Gastroesophageal sphincter (tissue), 4 donors: ENCODE results near the gene ABR. TPM values are rescaled to one million over a fixed set of nuclear protein-coding genes. Genes with fewer than 3 reads are reported as not detected.
"Not testable (repeated sequence)": the region's sequence is repeated elsewhere in the genome, so short reads cannot be mapped to it uniquely, and the experiment has no call there.

ENCODE experiments used
- ATAC-seq: fragments of 150-250 bp; one replicate; pipeline ENCODE4 v1.9.1; 2016; ENCODE audit warnings: mild to moderate bottlenecking, moderate library complexity
- H3K27ac ChIP-seq, 4 donors: fragments of 200-600 bp; sonication (generic) in 3 of 4; 1 replicate in 3 of 4; 2 replicates in 1 of 4; pipeline ENCODE4 v1.5.1; 2016 to 2019
- H3K27me3 ChIP-seq: fragments of 200-600 bp; sonication (generic); one replicate; pipeline ENCODE4 v1.5.1; 2019
- H3K36me3 ChIP-seq, 2 donors: fragments of 200-600 bp; sonication (generic); one replicate each; pipeline ENCODE4 v1.5.1; 2019; ENCODE audit warnings: control low read depth in 1 of 2
- H3K4me1 ChIP-seq, 3 donors: fragments of 200-600 bp; sonication (generic); 1 replicate in 2 of 3; 2 replicates in 1 of 3; pipeline ENCODE4 v1.5.1; 2016 to 2019; ENCODE audit warnings: control low read depth in 2 of 3
- H3K4me3 ChIP-seq, 2 donors: fragments of 200-600 bp; sonication (generic); one replicate each; pipeline ENCODE4 v1.5.1; 2019; ENCODE audit warnings: mild to moderate bottlenecking in 1 of 2, moderate library complexity in 1 of 2
- H3K9me3 ChIP-seq, 3 donors: fragments of 200-600 bp; sonication (generic); one replicate each; pipeline ENCODE4 v1.5.1; 2017 to 2019; ENCODE audit warnings: control low read depth in 2 of 3
- CTCF ChIP-seq, 4 experiments: fragments of 200-600 bp in 2 of 4; fragments of 450-650 bp in 2 of 4; sonication (generic) in 1 of 4; IDR thresholded peaks; one replicate each; pipeline ENCODE4 v1.5.1; 2017 to 2019; ENCODE audit warnings: antibody characterized with exemption in 4 of 4, mild to moderate bottlenecking in 2 of 4, moderate library complexity in 2 of 4
- EP300 ChIP-seq: sonication (generic); formaldehyde crosslinking; IDR thresholded peaks from one replicate; pipeline ENCODE4 v1.6.1; 2017; ENCODE audit warnings: antibody characterized with exemption, mild to moderate bottlenecking
- POLR2A ChIP-seq, 2 donors: fragments of 450-650 bp; IDR thresholded peaks; one replicate each; pipeline ENCODE4 v1.6.1; 2017; ENCODE audit warnings: antibody characterized with exemption in 2 of 2, mild to moderate bottlenecking in 2 of 2, moderate library complexity in 1 of 2
- POLR2AphosphoS5 ChIP-seq: sonication (generic); formaldehyde crosslinking; IDR thresholded peaks from one replicate; pipeline ENCODE4 v1.6.1; 2017; ENCODE audit warnings: antibody characterized with exemption
- WGBS, 2 donors: methylation state at CpG; one replicate each; pipeline ENCODE4 v1.1.5; 2018; ENCODE audit warnings: low coverage in 1 of 2; 5-methylcytosine and 5-hydroxymethylcytosine counted together
- total RNA-seq, 4 donors: library from RNA; depleted of rRNA; stranded (reverse); fragments of >200 nt; gene quantifications; one replicate each; pipeline ENCODE4 v1.1.0, GENCODE V29; 2016

ABR gene
- total RNA-seq, 4 donors from 2014 or later: 62.6 to 147 (median 114) TPM

- Histone ChIP-seq H3K4me1 (peaks cover 0 to 25% (median 0%) of the 10 kb centered on the region in 3 donors), H3K36me3 (peaks cover 0 to 90% of the 10 kb centered on the region in 2 donors), H3K9me3 (no peaks in the 10 kb centered on the region), H3K27me3 (no peaks in the 10 kb centered on the region), H3K4me3 (no peak overlapping the region), H3K27ac (no peak overlapping the region)
- no peak for ATAC-seq
- TF ChIP-seq EP300 (no peak), POLR2AphosphoS5 (no peak), POLR2A (IDR thresholded peaks at IDR 0.05) (no peak)
- WGBS, 2 donors: 86 to 92% methylated on average over 6 to 15 of the region's 20 CpGs
Observed at GRCh38 chr17:1074886-1075605, 104.7 kb downstream of the ABR start.

- H3K4me3 ChIP-seq, H3K27ac ChIP-seq, H3K27me3 ChIP-seq, ATAC-seq, H3K9me3 ChIP-seq: not testable (repeated sequence)
- Histone ChIP-seq H3K36me3 (peaks cover 0 to 93% of the 10 kb centered on the region in 2 donors), H3K4me1 (peaks cover 0 to 16% (median 0%) of the 10 kb centered on the region in 3 donors)
- 60% methylated on average over 1 of the region's 15 CpGs; no CpG with 5 or more reads in 1 of the 2 donors for WGBS, 2 donors
Observed at GRCh38 chr17:1073963-1074625, 105.7 kb downstream of the ABR start.

DNA sequence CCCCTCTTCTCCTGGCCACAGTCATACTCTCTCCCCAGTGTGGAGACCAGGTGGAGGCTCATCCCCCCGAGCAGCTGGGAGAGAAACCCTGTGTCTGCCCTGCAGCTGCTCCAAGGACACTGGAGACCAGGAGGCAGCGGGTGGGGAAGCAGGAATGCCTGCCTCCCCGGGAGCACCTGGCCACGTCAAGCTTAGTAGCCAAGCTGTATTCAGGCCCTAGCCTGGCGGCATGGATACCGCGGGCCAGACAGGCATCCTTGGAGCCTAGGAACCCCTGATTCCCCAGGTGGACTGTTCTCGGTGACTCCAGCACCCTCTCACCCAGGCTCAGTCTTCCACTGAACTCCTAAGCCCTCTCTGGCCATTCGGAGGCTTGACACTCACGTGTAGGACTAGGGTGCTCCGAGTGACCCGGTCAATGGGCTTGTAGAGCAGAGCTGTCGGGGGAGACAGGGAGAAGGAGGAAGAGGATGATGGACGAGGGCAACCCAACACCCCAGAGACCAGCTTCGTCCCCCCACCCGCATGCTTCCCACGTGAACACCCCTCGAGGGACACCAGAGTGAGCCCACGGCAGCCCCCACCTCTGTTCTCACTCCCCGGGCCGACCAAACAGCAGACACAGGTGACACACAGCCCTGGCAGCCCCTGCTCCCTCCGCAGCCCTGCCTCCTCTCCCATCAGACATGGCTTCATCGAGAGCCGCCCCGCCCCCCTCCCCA lies 106.4 kb downstream of the ABR start:
- TF ChIP-seq CTCF (IDR thresholded peaks at IDR 0.05): no peak
- TF ChIP-seq POLR2AphosphoS5: no peak
- TF ChIP-seq EP300: no peak
- TF ChIP-seq POLR2A (IDR thresholded peaks at IDR 0.05): no peak
- Histone ChIP-seq H3K4me3 (no peak overlapping the region), H3K27ac (no peak overlapping the region), H3K36me3 (peaks cover 0 to 93% of the 10 kb centered on the region in 2 donors), H3K27me3 (no peaks in the 10 kb centered on the region), H3K4me1 (peaks cover 0 to 9% (median 0%) of the 10 kb centered on the region in 3 donors), H3K9me3 (no peaks in the 10 kb centered on the region)
- ATAC-seq: no peak
- WGBS, 2 donors: 82% methylated on average over 2 of the region's 25 CpGs; no CpG with 5 or more reads in 1 of the 2 donors

DNA sequence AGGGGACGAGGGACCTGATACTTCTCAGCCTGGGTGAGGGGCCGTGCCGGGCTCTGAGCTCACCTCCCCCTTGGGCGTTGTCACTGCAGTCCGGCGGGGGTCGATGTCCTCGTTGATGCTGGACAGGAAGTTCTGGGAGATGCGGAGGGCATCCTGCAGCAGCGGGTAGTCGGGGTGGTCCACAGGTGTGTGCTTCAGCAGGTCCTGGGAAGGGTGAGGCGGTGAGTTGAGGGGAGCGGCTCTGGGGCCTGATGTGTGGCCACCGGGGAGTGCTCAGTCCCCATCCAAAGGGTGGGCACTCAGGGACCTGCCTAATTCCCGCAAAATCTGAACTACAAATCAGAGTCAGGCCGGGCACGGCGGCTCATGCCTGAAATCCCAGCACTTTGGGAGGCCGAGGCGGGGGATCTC lies 107.2 kb downstream of the ABR start:
- Histone ChIP-seq H3K4me1 (peaks cover 0 to under 1% (median 0%) of the 10 kb centered on the region in 3 donors), H3K4me3 (no peak overlapping the region), H3K27ac (no peak overlapping the region), H3K9me3 (no peaks in the 10 kb centered on the region), H3K36me3 (peaks cover 0 to 93% of the 10 kb centered on the region in 2 donors), H3K27me3 (no peaks in the 10 kb centered on the region)
- no peak for ATAC-seq
- WGBS, 2 donors: 90% methylated on average over 2 of the region's 20 CpGs; no CpG with 5 or more reads in 1 of the 2 donors
- no peak for TF ChIP-seq EP300
- no peak for TF ChIP-seq POLR2A (IDR thresholded peaks at IDR 0.05)
- TF ChIP-seq CTCF (IDR thresholded peaks at IDR 0.05): no peak
- no peak for TF ChIP-seq POLR2AphosphoS5

- Histone ChIP-seq H3K27ac (no peak overlapping the region), H3K4me3 (no peak overlapping the region), H3K4me1 (no peaks in the 10 kb centered on the region), H3K36me3 (peaks cover 0 to 95% of the 10 kb centered on the region in 2 donors), H3K27me3 (no peaks in the 10 kb centered on the region), H3K9me3 (no peaks in the 10 kb centered on the region)
- ATAC-seq: no peak
- TF ChIP-seq EP300 (no peak), POLR2A (IDR thresholded peaks at IDR 0.05) (no peak), CTCF (IDR thresholded peaks at IDR 0.05) (no peak), POLR2AphosphoS5 (no peak)
- 76 to 93% methylated on average over 3 to 15 of the region's 29 CpGs for WGBS, 2 donors
Observed at GRCh38 chr17:1071103-1071825, 108.5 kb downstream of the ABR start.
